Measurements from ENCODE around the gene PROX2.

DNA sequence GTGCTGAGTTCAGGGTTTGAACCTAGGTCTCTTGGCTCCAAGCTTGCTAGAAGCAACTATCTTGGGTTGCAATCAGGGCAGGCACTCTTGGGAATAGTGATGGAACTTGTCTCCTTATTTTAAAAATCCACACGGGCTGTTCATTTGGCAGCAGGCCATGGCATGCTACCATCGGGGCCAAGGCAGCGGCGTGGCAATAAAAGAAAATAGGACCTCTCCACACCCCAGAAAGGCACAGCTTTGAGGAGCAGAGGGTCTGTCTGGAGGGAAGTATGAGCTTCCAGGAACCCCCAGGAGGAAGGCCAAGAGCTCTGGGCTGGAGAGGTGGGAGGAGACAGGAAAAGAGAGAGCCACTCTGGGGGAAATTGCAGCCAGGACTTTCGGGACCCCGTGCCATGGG is 31.8 kb upstream of the PROX2 start:
- TF ChIP-seq POLR2A (IDR thresholded peaks at IDR 0.05; ENCODE audit: low read depth, low read length) = no peak
- TF ChIP-seq SPI1 (IDR thresholded peaks at IDR 0.05; ENCODE audit: low read depth, low read length) = no peak
- TF ChIP-seq POLR2AphosphoS5 (IDR thresholded peaks at IDR 0.05; ENCODE audit: low read depth, low read length) = no peak

Measured in GM12891 (cell line).